ENCODE measurements around the gene EFCAB11. TPM values are rescaled to one million over a fixed set of nuclear protein-coding genes. Genes with fewer than 3 reads are reported as not detected.

Gene EFCAB11
- total RNA-seq, 1 experiment from 2014 or later = 13.9 TPM

- no peak for DNase-seq (ENCODE audit: low read depth)
- in situ Hi-C loops (cut with HindIII; ENCODE audit: low pct_unique_long_range_greater_than_20kb, low sequenced_read_pairs) = no loop called here
Observed at GRCh38 chr14:89760086-89760485, 194.4 kb downstream of the EFCAB11 start.

GRCh38 chr14:89757313-89757939 is 197.1 kb downstream of the EFCAB11 start:
- in situ Hi-C loops (cut with HindIII; ENCODE audit: low pct_unique_long_range_greater_than_20kb, low sequenced_read_pairs) = no loop called here
- no peak for DNase-seq (ENCODE audit: low read depth)

GRCh38 chr14:89755816-89756215 is 198.7 kb downstream of the EFCAB11 start:
- in situ Hi-C loops (cut with HindIII; ENCODE audit: low pct_unique_long_range_greater_than_20kb, low sequenced_read_pairs) = no loop called here
- no peak for DNase-seq (ENCODE audit: low read depth)

GRCh38 chr14:89753828-89754412 is 200.6 kb downstream of the EFCAB11 start:
- in situ Hi-C loops (cut with HindIII; ENCODE audit: low pct_unique_long_range_greater_than_20kb, low sequenced_read_pairs) = no loop called here

GRCh38 chr14:89750908-89751392 is 203.6 kb downstream of the EFCAB11 start:
- DNase-seq (ENCODE audit: low read depth) = no peak
- in situ Hi-C loops (cut with HindIII; ENCODE audit: low pct_unique_long_range_greater_than_20kb, low sequenced_read_pairs) = no loop called here

More at GRCh38 chr14:89753828-89754412, 200.6 kb downstream of the EFCAB11 start:
- DNase-seq (ENCODE audit: low read depth) = no peak

- DNase-seq (ENCODE audit: low read depth) = no peak
- in situ Hi-C loops (cut with HindIII; ENCODE audit: low pct_unique_long_range_greater_than_20kb, low sequenced_read_pairs) = no loop called here
Observed at GRCh38 chr14:89750281-89750755, 204.2 kb downstream of the EFCAB11 start.

- in situ Hi-C loops (cut with HindIII; ENCODE audit: low pct_unique_long_range_greater_than_20kb, low sequenced_read_pairs) = no loop called here
- no peak for DNase-seq (ENCODE audit: low read depth)
Observed at GRCh38 chr14:89748004-89748403, 206.5 kb downstream of the EFCAB11 start.

GRCh38 chr14:89747126-89747525 is 207.4 kb downstream of the EFCAB11 start:
- in situ Hi-C loops (cut with HindIII; ENCODE audit: low pct_unique_long_range_greater_than_20kb, low sequenced_read_pairs) = no loop called here
- DNase-seq (ENCODE audit: low read depth) = no peak

- DNase-seq (ENCODE audit: low read depth) = no peak
- in situ Hi-C loops (cut with HindIII; ENCODE audit: low pct_unique_long_range_greater_than_20kb, low sequenced_read_pairs) = no loop called here
Observed at GRCh38 chr14:89746654-89747053, 207.9 kb downstream of the EFCAB11 start.

GRCh38 chr14:89746135-89746534 is 208.4 kb downstream of the EFCAB11 start:
- DNase-seq (ENCODE audit: low read depth) = no peak
- in situ Hi-C loops (cut with HindIII; ENCODE audit: low pct_unique_long_range_greater_than_20kb, low sequenced_read_pairs) = no loop called here

Other genes starting within 250 kb of the EFCAB11 start
- 22.0 and 33.5 TPM in 2 replicates for gene TDP1, start 1.2 kb upstream of the EFCAB11 start, total RNA-seq (2014; rRNA removed; shearing (Covaris generic); ENCODE audit: low replicate concordance)
- 0.95 TPM in 1 of 2 replicates, not detected in the other for gene KCNK13, start 107.3 kb upstream of the EFCAB11 start, total RNA-seq (2014; rRNA removed; shearing (Covaris generic); ENCODE audit: low replicate concordance)

All from Caki2 (cell line).